ENCODE results near the gene CPLX3. TPM values are rescaled to one million over a fixed set of nuclear protein-coding genes. Genes with fewer than 3 reads are reported as not detected.

CPLX3 gene, protein sequence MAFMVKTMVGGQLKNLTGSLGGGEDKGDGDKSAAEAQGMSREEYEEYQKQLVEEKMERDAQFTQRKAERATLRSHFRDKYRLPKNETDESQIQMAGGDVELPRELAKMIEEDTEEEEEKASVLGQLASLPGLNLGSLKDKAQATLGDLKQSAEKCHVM
- total RNA-seq, result under 1 TPM; 0.17 to 0.28 TPM

GRCh38 chr15:74826364-74826819 lies at the start of gene CPLX3:
TSS of gene CPLX3 (plus strand) at chr15:74826627. CDS start at chr15:74826704, 77 bp downstream.
- POLR2A ChIA-PET, result interaction anchor here (0.9 to 1.9 kb wide), 3 partner anchors 46 to 55 kb away, joined by 4 to 5 read pairs (median 5); no protein-coding TSS in a partner anchor
- H3K4me3 Mint-ChIP-seq, result no peak within 1 kb of the TSS
- no peaks in the 10 kb centered on the region for H3K4me1 Mint-ChIP-seq
- ATAC-seq (ENCODE audit: low read depth) (peak; percentile 58), DNase-seq (peak; percentile 80)
- H3K27me3 Mint-ChIP-seq, result peaks cover 36% of the 10 kb centered on the region
- no peak within 1 kb of the TSS for H3K27ac Mint-ChIP-seq
- no peaks in the 10 kb centered on the region for H3K9me3 Mint-ChIP-seq
- H3K36me3 Mint-ChIP-seq, result no peaks in the 10 kb centered on the region

DNA sequence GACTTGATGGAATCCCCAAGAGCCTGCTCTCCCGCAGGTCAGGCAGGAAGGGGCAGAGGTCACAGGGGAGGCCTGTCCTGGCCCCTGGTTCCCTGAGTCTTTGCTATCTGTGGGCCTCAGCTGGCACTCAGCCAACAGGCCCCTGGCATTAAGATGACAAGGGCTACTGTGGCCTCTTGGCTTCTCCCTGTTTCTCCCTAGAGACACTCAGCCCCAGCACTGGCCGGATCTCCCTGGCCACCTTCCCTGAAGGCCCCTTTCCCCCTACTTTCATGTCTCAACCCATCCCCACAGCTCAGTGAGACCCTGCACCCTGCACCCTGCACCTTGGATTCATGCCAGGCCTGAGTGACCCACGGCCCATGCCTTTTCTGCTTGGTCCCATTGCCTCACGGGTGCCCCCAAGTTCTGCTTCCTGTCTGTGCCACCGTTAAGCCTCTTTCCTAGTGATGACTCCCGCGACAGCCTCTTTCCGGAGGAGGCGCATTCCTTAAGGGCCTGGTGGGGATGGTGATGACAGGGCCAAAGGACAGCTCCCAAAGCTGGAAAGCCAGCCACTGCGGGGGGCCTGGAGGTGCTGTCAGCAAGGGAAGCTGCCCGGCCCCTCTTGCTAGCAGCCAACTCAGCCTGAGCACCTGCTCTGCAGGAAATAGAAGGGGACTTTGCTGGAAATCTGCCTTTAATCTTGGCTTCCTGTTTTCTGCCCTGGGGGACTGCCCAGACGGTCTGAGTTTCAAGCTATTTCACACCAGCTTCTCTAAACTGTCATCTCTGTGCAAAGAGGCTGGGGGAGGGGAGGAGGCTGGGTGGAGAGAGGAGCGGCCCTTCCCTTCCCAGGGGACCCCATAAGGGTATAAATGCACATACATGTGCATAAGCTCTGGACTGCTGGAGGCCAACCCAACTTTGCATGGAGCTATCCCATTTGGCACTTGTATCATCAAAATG lies 49.3 kb upstream of the CPLX3 start:
- ATAC-seq (ENCODE audit: low read depth) (peak; percentile 40), DNase-seq (peak; percentile 63)
- POLR2A ChIA-PET, result interaction anchor here (0.6 to 21.9 kb wide), 12 partner anchors 16 to 162 kb away, joined by 3 to 709 read pairs (median 4); partner anchors contain the start of genes CLK3, COX5A, FAM219B and SCAMP2
- no peaks in the 10 kb centered on the region for H3K9me3 Mint-ChIP-seq
- H3K36me3 Mint-ChIP-seq, result peaks cover 2% of the 10 kb centered on the region
- peaks cover 61% of the 10 kb centered on the region for H3K4me1 Mint-ChIP-seq
- H3K27me3 Mint-ChIP-seq, result no peaks in the 10 kb centered on the region
- peak overlapping the region; percentile 78 for H3K4me3 Mint-ChIP-seq
- peak overlapping the region; percentile 99 for H3K27ac Mint-ChIP-seq

DNA sequence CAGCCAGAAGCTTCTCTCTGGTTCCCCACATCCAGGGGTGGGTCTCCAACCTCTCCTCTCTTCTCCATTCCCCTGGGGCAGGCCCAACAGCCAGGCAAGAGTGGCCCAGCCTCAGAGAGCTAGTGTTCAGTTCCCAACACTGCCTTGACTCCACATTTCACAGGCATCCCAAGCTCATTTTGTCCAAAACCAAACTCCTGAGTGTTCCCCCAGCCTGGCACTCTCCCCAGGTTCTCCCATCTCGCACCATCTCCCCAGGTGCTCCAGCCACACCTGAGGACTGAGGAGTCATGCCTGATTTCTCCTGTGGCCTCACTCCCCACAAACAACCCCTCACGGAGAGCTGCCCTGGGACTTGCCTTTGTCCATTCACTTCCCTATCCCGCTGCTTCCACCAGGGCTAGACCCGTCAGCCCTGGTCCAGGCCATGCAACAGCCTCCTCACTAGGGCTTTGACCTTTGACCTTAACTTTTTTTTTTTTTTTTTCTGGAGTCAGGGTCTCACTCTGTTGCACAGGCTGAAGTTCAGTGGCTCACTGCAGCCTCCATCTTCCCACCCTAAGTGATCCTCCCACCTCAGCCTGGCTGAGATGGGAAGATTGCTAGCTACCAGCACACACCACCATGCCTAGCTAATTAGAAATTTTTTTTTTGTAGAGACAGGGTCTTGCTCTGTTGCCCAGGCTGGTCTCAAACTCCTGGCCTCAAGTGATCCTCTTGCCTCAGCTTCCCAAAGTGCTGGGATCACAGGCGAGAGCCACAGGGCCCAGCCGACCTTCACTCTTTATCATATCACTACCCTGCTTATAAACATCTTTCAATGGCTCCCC lies 48.4 kb upstream of the CPLX3 start:
- Mint-ChIP-seq H3K27me3 (no peaks in the 10 kb centered on the region), H3K4me1 (peaks cover 61% of the 10 kb centered on the region), H3K9me3 (no peaks in the 10 kb centered on the region), H3K36me3 (peaks cover 3% of the 10 kb centered on the region), H3K4me3 (peak overlapping the region; percentile 78), H3K27ac (peak overlapping the region; percentile 99)
- POLR2A ChIA-PET, result interaction anchor here (0.6 to 21.9 kb wide), 14 partner anchors 15 to 226 kb away, joined by 3 to 709 read pairs (median 4); partner anchors contain the start of genes CLK3, COX5A, FAM219B and SCAMP2
- DNase-seq, result no peak
- no peak for ATAC-seq (ENCODE audit: low read depth)

DNA sequence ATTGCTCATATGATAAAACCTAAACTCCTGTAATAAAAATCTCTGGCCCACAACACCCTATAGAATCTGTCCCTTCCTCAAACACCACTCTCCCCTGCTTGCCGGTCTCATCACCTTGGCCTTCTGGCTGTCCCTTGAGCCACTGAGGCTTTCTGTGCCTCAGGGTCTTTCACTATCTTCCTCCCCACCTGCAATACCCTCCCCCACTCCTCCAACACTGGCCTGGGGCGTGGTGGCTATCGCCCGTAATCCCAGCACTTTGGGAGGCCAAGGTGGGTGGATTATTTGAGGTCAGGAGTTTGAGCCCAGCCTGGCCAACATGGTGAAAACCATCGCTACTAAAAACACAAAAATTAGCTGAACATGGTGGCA lies 47.8 kb upstream of the CPLX3 start:
- Mint-ChIP-seq H3K27ac (peak overlapping the region; percentile 99), H3K36me3 (peaks cover 7% of the 10 kb centered on the region), H3K4me3 (peak overlapping the region; percentile 78), H3K27me3 (no peaks in the 10 kb centered on the region), H3K4me1 (peaks cover 61% of the 10 kb centered on the region), H3K9me3 (no peaks in the 10 kb centered on the region)
- DNase-seq, result no peak
- ATAC-seq (ENCODE audit: low read depth), result no peak
- POLR2A ChIA-PET, result interaction anchor here (0.6 to 21.9 kb wide), 6 partner anchors 14 to 226 kb away, joined by 3 to 709 read pairs (median 4); no protein-coding TSS in a partner anchor

DNA sequence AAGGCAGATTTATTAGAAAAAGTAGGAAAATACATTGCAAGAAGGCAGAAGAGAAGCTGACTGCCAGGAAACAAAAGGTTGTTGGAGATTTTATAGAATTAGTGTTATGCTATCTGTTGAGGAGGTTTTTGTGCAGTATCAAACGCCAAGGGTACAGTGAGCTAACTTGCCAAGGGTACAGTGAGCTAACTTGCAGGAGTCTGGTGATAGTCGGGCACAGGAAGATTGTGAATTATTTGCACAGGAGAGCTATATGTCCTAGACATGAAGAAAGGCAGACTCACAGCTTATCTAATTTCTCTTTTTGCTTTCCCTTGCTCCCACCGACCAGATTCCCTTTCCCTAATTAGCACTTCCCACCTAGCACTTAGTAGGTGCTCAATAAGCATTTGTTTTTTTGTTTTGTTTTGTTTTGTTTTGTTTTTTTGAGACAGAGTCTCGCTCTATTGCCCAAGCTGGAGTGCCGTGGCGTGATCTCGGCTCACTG lies 47.2 kb upstream of the CPLX3 start:
- H3K27me3 Mint-ChIP-seq, result no peaks in the 10 kb centered on the region
- POLR2A ChIA-PET, result interaction anchor here (1.3 to 21.9 kb wide), 5 partner anchors 8 to 178 kb away, joined by 3 to 709 read pairs (median 3); no protein-coding TSS in a partner anchor
- ATAC-seq (ENCODE audit: low read depth), result no peak
- peaks cover 59% of the 10 kb centered on the region for H3K4me1 Mint-ChIP-seq
- no peak for DNase-seq
- H3K27ac Mint-ChIP-seq, result peak overlapping the region; percentile 99
- peak overlapping the region; percentile 52 for H3K4me3 Mint-ChIP-seq
- no peaks in the 10 kb centered on the region for H3K9me3 Mint-ChIP-seq
- peaks cover 10% of the 10 kb centered on the region for H3K36me3 Mint-ChIP-seq

DNA sequence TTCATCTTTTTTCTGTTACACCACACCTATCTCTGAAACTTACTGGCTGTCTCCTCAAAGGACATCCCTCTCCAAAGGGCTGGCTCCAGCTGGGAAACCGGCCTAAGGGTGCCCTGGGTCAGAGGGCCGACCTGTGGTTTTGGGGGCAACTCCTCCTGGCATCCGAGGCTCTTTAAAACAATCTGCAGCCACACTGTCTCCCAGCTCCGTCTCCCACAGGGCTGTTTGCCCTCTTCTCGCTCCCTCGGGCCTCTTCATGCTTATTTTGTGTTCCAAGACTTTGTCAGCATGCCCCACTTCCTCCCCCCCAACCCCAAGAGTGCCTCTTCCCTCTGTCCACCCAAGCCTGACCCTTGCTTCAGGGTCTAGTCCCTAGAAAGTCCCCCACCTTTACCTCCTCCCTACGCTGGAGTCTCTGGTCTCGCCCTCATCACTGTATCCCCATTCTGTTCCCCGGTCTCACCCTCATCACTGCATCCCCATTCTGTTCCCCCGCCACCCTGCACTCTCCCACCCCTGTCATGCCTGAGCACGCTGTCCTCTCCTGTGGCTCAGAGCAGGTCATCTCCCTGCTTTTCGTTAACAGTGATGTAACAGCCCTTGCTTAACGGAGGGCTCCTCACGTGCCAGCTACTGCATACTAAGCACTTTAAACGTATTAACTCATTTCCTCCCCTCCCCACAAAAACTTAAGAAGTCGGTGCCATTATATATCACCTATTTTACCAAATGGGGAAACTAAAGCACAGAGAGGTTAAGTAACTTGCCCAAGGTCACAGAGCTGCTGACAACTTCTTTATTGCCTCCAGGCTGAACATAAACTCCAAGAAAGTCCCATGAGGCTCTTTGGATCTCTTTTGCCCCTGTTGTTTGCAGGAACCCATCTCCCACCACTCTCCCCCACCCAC lies 45.6 kb upstream of the CPLX3 start:
- H3K9me3 Mint-ChIP-seq, result no peaks in the 10 kb centered on the region
- POLR2A ChIA-PET, result interaction anchor here (0.5 to 21.9 kb wide), 17 partner anchors 10 to 240 kb away, joined by 3 to 709 read pairs (median 4); partner anchors contain the start of genes ARID3B, CLK3, COX5A and CPLX3
- H3K4me1 Mint-ChIP-seq, result peaks cover 63% of the 10 kb centered on the region
- H3K27me3 Mint-ChIP-seq, result no peaks in the 10 kb centered on the region
- peak overlapping the region; percentile 97 for H3K4me3 Mint-ChIP-seq
- DNase-seq, result peak; percentile 47
- ATAC-seq (ENCODE audit: low read depth), result peak; percentile 2
- H3K27ac Mint-ChIP-seq, result peak overlapping the region; percentile 99
- peaks cover 19% of the 10 kb centered on the region for H3K36me3 Mint-ChIP-seq

DNA sequence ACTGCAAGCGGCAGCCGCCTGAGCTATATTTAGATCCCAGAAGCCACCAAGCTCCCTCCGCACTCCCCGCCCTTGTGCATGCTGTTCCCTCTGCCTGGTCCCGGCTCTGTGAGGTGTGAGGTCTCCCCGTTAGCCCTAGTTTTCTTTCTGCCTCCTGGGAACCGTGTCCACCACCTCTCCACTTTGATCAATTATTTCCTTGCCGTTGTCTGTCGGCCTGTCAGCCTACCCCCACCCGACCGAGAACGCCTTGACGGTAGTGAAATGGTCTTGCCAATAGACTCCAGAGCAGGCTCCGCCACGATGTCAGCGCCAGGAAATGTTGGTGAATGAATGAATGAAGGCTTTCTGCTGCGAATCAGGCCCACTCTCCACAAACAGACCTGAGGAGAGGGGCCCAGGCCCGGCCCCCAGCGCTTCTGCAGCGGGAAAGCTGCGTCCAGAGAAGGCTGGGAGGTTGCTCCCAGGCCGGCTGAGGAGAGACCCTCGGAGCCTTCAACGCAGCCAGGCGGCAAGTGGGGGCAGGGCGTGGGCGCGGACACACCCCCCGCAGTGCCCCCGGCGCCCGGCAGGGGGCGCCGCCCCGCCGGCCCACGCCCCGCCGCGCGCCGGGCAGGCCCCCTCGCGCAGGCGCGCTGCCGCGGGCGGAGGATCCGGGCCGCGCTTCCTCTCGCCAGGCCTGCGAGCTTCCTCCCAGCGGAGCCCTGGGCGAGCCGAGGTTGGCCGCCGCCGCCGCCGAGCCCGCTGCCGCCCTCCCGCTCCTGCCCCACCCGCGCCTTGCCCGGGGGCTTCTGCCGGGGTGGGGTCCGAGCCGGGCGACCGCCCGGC lies 44.8 kb upstream of the CPLX3 start, which contains the start of gene CSK:
TSS of gene CSK (plus strand) at position 650 of the 828 bp plus-strand sequence. CDS start 16,218 bp downstream, outside the sequence.
- Mint-ChIP-seq H3K36me3 (peaks cover 19% of the 10 kb centered on the region), H3K4me3 (peak within 1 kb of the TSS; percentile 97), H3K27ac (peak within 1 kb of the TSS; percentile 99), H3K4me1 (peaks cover 59% of the 10 kb centered on the region), H3K9me3 (no peaks in the 10 kb centered on the region), H3K27me3 (no peaks in the 10 kb centered on the region)
- POLR2A ChIA-PET, result interaction anchor here (0.5 to 21.9 kb wide), 11 partner anchors 10 to 241 kb away, joined by 3 to 709 read pairs (median 5); partner anchors contain the start of genes ARID3B, FAM219B and ULK3
- DNase-seq (peak; percentile 93), ATAC-seq (ENCODE audit: low read depth) (peak; percentile 52)

GRCh38 chr15:74782259-74783071 lies 44.0 kb upstream of the CPLX3 start:
- Mint-ChIP-seq H3K36me3 (peaks cover 19% of the 10 kb centered on the region), H3K27me3 (no peaks in the 10 kb centered on the region)

DNA sequence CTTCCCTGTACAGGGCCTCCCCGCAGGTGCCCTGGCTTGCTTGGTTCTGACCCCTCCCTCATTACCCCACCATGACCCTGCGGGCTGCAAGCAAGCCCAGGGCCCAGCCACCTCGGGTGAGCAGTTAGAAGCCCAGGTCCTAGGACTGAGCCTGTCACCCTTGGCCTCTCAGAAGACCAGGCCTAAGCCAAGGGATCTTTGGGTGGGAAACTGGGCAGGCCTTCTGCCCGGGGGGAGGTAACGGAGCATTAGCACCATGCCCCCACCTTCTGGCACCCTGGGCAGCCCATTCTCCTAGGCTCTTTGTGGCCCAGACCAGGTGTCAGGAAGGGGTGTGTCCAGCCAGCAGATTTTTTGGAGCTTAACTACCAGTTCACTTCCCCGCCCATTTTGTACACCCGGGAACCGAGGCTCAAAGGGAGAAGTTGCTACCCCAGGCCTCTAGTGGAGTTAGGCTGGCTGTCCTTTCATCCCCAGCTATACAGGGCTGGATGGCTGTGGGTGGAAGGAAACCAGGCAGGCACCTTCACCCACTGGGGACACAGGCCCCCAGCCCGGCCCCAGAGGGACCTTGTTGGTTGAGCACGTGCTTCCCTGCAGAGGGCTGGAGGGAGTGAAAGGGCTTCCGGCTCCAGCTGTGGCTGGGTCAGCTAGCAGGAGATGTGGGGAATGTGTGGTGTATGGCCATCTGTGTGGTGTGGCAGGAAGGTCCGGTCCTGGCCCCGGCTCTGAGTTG lies 43.2 kb upstream of the CPLX3 start:
- peaks cover 21% of the 10 kb centered on the region for H3K36me3 Mint-ChIP-seq
- peak overlapping the region; percentile 98 for H3K27ac Mint-ChIP-seq

More at GRCh38 chr15:74782259-74783071, 44.0 kb upstream of the CPLX3 start:
- DNase-seq, result peak; percentile 74
- ATAC-seq (ENCODE audit: low read depth), result peak; percentile 20
- peaks cover 56% of the 10 kb centered on the region for H3K4me1 Mint-ChIP-seq
- H3K4me3 Mint-ChIP-seq, result peak overlapping the region; percentile 88
- H3K27ac Mint-ChIP-seq, result peak overlapping the region; percentile 98
- no peaks in the 10 kb centered on the region for H3K9me3 Mint-ChIP-seq
- POLR2A ChIA-PET, result interaction anchor here (1.0 to 21.9 kb wide), 7 partner anchors 4 to 168 kb away, joined by 3 to 709 read pairs (median 6); partner anchors contain the start of genes CSK and ULK3

More for the DNA sequence above, 43.2 kb upstream of the CPLX3 start:
- Mint-ChIP-seq H3K4me3 (peak overlapping the region; percentile 88), H3K27me3 (no peaks in the 10 kb centered on the region), H3K9me3 (no peaks in the 10 kb centered on the region), H3K4me1 (peaks cover 54% of the 10 kb centered on the region)
- POLR2A ChIA-PET, result interaction anchor here (0.8 to 21.9 kb wide), 8 partner anchors 4 to 418 kb away, joined by 3 to 709 read pairs (median 4); partner anchors contain the start of genes ARID3B, C15orf39 and CSK
- DNase-seq, result peak; percentile 61
- no peak for ATAC-seq (ENCODE audit: low read depth)

Data from activated naive CD8-positive, alpha-beta T cell treated with anti-CD3 and anti-CD28 coated beads, Interleukin-2, amount 10 ng/mL, durations not matched to agents 7 days and 5 days (primary cell).